Activated CD4-positive, alpha-beta T cell treated with anti-CD3 and anti-CD28 coated beads, Interleukin-2, amount 10 ng/mL, durations not matched to agents 7 days and 5 days (primary cell): ENCODE data around the gene HLX. TPM values are rescaled to one million over a fixed set of nuclear protein-coding genes. Genes with fewer than 3 reads are reported as not detected.
A peak's percentile ranks its signal among the peaks of the same experiment; 100 is the strongest.

Experiments
- CTCF ChIA-PET: fragments of 350-600 bp; sonication (Branson Sonifier 250); formaldehyde crosslinking; loops from one replicate; lab custom pipeline; 2021; ENCODE audit warnings: antibody characterized with exemption; lab: Charles Lee
- POLR2A ChIA-PET: fragments of 350-600 bp; sonication (Branson Sonifier 250); formaldehyde crosslinking; loops from one replicate; lab custom pipeline; 2021; ENCODE audit warnings: antibody characterized with exemption; lab: Charles Lee
- DNase-seq: peaks from one replicate; pipeline ENCODE4 v3.0.0-alpha.2; 2020
- H3K27ac Mint-ChIP-seq: one replicate; pipeline ENCODE4 v1.8.0; 2021; ENCODE audit warnings: mild to moderate bottlenecking, moderate library complexity, mixed read lengths
- H3K27me3 Mint-ChIP-seq: one replicate; pipeline ENCODE4 v1.8.0; 2021; ENCODE audit warnings: mixed read lengths
- H3K36me3 Mint-ChIP-seq: one replicate; pipeline ENCODE4 v1.8.0; 2021; ENCODE audit warnings: low read depth, mixed read lengths
- H3K4me1 Mint-ChIP-seq: one replicate; pipeline ENCODE4 v1.8.0; 2021; ENCODE audit warnings: mixed read lengths
- H3K4me3 Mint-ChIP-seq: one replicate; pipeline ENCODE4 v1.8.0; 2021; ENCODE audit warnings: mild to moderate bottlenecking, moderate library complexity, mixed read lengths
- H3K9me3 Mint-ChIP-seq: one replicate; pipeline ENCODE4 v1.8.0; 2021; ENCODE audit warnings: mixed read lengths
- total RNA-seq, 2 experiments: library from RNA; stranded (reverse); gene quantifications; one replicate each; pipeline ENCODE4 v1.2.3, GENCODE V29; 2021

The HLX gene
- total RNA-seq, 2 experiments from 2014 or later, result 0.10 TPM; not detected in 1

- Mint-ChIP-seq H3K4me1 (peaks cover 4% of the 10 kb centered on the region), H3K4me3 (no peak overlapping the region)
- CTCF ChIA-PET, result no interaction called here
These were observed 6.7 kb downstream of the HLX start for GRCh38 chr1:220885971-220886370.

GRCh38 chr1:220886470-220887201, 7.4 kb downstream of the HLX start:
- Mint-ChIP-seq H3K4me3 (no peak overlapping the region), H3K27ac (no peak overlapping the region), H3K36me3 (no peaks in the 10 kb centered on the region), H3K9me3 (no peaks in the 10 kb centered on the region), H3K4me1 (no peaks in the 10 kb centered on the region), H3K27me3 (peaks cover 67% of the 10 kb centered on the region)
- DNase-seq, result no peak
- CTCF ChIA-PET, result no interaction called here
- POLR2A ChIA-PET, result no interaction called here

More at GRCh38 chr1:220885971-220886370, 6.7 kb downstream of the HLX start:
- H3K27me3 Mint-ChIP-seq, result peaks cover 67% of the 10 kb centered on the region
- no peak overlapping the region for H3K27ac Mint-ChIP-seq
- POLR2A ChIA-PET, result no interaction called here
- H3K9me3 Mint-ChIP-seq, result no peaks in the 10 kb centered on the region
- H3K36me3 Mint-ChIP-seq, result no peaks in the 10 kb centered on the region
- DNase-seq, result no peak

- DNase-seq, result no peak
- Mint-ChIP-seq H3K27me3 (peaks cover 68% of the 10 kb centered on the region), H3K9me3 (no peaks in the 10 kb centered on the region), H3K4me3 (no peak overlapping the region), H3K27ac (no peak overlapping the region), H3K36me3 (no peaks in the 10 kb centered on the region), H3K4me1 (no peaks in the 10 kb centered on the region)
- POLR2A ChIA-PET, result no interaction called here
- CTCF ChIA-PET, result no interaction called here
These were observed 7.9 kb downstream of the HLX start for GRCh38 chr1:220887202-220887519.

- no peak overlapping the region for H3K4me3 Mint-ChIP-seq
- no peak overlapping the region for H3K27ac Mint-ChIP-seq
- POLR2A ChIA-PET, result interaction anchor here (0.6 kb wide), 1 partner anchor 93 kb away, joined by 3 read pairs; no protein-coding TSS in a partner anchor
- DNase-seq, result no peak
- no peaks in the 10 kb centered on the region for H3K9me3 Mint-ChIP-seq
- peaks cover 69% of the 10 kb centered on the region for H3K27me3 Mint-ChIP-seq
- no peaks in the 10 kb centered on the region for H3K4me1 Mint-ChIP-seq
- CTCF ChIA-PET, result no interaction called here
- no peaks in the 10 kb centered on the region for H3K36me3 Mint-ChIP-seq
These were observed 8.5 kb downstream of the HLX start for GRCh38 chr1:220887520-220888416.

- CTCF ChIA-PET, result no interaction called here
- H3K4me3 Mint-ChIP-seq, result no peak overlapping the region
- H3K9me3 Mint-ChIP-seq, result peaks cover 2% of the 10 kb centered on the region
- DNase-seq, result no peak
- peaks cover 71% of the 10 kb centered on the region for H3K27me3 Mint-ChIP-seq
- H3K27ac Mint-ChIP-seq, result no peak overlapping the region
- no peaks in the 10 kb centered on the region for H3K4me1 Mint-ChIP-seq
- no peaks in the 10 kb centered on the region for H3K36me3 Mint-ChIP-seq
- POLR2A ChIA-PET, result interaction anchor here (0.6 kb wide), 1 partner anchor 93 kb away, joined by 3 read pairs; no protein-coding TSS in a partner anchor
These were observed 9.3 kb downstream of the HLX start for GRCh38 chr1:220888417-220888986.

GRCh38 chr1:220889333-220889732, 10.1 kb downstream of the HLX start:
- Mint-ChIP-seq H3K4me3 (no peak overlapping the region), H3K4me1 (peaks cover 2% of the 10 kb centered on the region), H3K27ac (no peak overlapping the region), H3K27me3 (peaks cover 74% of the 10 kb centered on the region), H3K36me3 (no peaks in the 10 kb centered on the region), H3K9me3 (peaks cover 2% of the 10 kb centered on the region)
- POLR2A ChIA-PET, result no interaction called here
- CTCF ChIA-PET, result no interaction called here
- no peak for DNase-seq

- peaks cover 2% of the 10 kb centered on the region for H3K4me1 Mint-ChIP-seq
- POLR2A ChIA-PET, result no interaction called here
- DNase-seq, result no peak
- H3K36me3 Mint-ChIP-seq, result no peaks in the 10 kb centered on the region
- H3K4me3 Mint-ChIP-seq, result no peak overlapping the region
- CTCF ChIA-PET, result no interaction called here
- peaks cover 2% of the 10 kb centered on the region for H3K9me3 Mint-ChIP-seq
- no peak overlapping the region for H3K27ac Mint-ChIP-seq
- H3K27me3 Mint-ChIP-seq, result peaks cover 76% of the 10 kb centered on the region
These were observed 10.6 kb downstream of the HLX start for GRCh38 chr1:220889848-220890287.

GRCh38 chr1:220890602-220891001, 11.4 kb downstream of the HLX start:
- peaks cover 2% of the 10 kb centered on the region for H3K4me1 Mint-ChIP-seq
- H3K9me3 Mint-ChIP-seq, result peaks cover 2% of the 10 kb centered on the region
- no peak overlapping the region for H3K27ac Mint-ChIP-seq
- no peak for DNase-seq
- H3K4me3 Mint-ChIP-seq, result no peak overlapping the region
- no peaks in the 10 kb centered on the region for H3K36me3 Mint-ChIP-seq
- ChIA-PET CTCF (no interaction called here), POLR2A (no interaction called here)
- H3K27me3 Mint-ChIP-seq, result peaks cover 80% of the 10 kb centered on the region

GRCh38 chr1:220891224-220892085, 12.2 kb downstream of the HLX start:
- Mint-ChIP-seq H3K27me3 (peaks cover 77% of the 10 kb centered on the region), H3K4me3 (no peak overlapping the region), H3K9me3 (peaks cover 4% of the 10 kb centered on the region), H3K27ac (peak overlapping the region; percentile 34), H3K36me3 (no peaks in the 10 kb centered on the region), H3K4me1 (peaks cover 2% of the 10 kb centered on the region)
- POLR2A ChIA-PET, result no interaction called here
- CTCF ChIA-PET, result interaction anchor here (0.5 kb wide), 1 partner anchor 8 kb away, joined by 3 read pairs; no protein-coding TSS in a partner anchor
- no peak for DNase-seq

- Mint-ChIP-seq H3K4me3 (no peak overlapping the region), H3K9me3 (peaks cover 4% of the 10 kb centered on the region), H3K36me3 (no peaks in the 10 kb centered on the region), H3K4me1 (peaks cover 2% of the 10 kb centered on the region), H3K27ac (no peak overlapping the region), H3K27me3 (peaks cover 74% of the 10 kb centered on the region)
- ChIA-PET CTCF (no interaction called here), POLR2A (no interaction called here)
- DNase-seq, result no peak
These were observed 12.8 kb downstream of the HLX start for GRCh38 chr1:220892086-220892376.

- Mint-ChIP-seq H3K9me3 (peaks cover 4% of the 10 kb centered on the region), H3K27ac (no peak overlapping the region), H3K4me3 (no peak overlapping the region), H3K27me3 (peaks cover 65% of the 10 kb centered on the region), H3K36me3 (no peaks in the 10 kb centered on the region), H3K4me1 (peaks cover 2% of the 10 kb centered on the region)
- CTCF ChIA-PET, result no interaction called here
- no peak for DNase-seq
- POLR2A ChIA-PET, result no interaction called here
These were observed 13.9 kb downstream of the HLX start for GRCh38 chr1:220892997-220893700.

- CTCF ChIA-PET, result no interaction called here
- peaks cover 2% of the 10 kb centered on the region for H3K4me1 Mint-ChIP-seq
- H3K27me3 Mint-ChIP-seq, result peaks cover 61% of the 10 kb centered on the region
- no peak for DNase-seq
- no peak overlapping the region for H3K4me3 Mint-ChIP-seq
- H3K9me3 Mint-ChIP-seq, result peaks cover 4% of the 10 kb centered on the region
- POLR2A ChIA-PET, result no interaction called here
- no peaks in the 10 kb centered on the region for H3K36me3 Mint-ChIP-seq
- H3K27ac Mint-ChIP-seq, result no peak overlapping the region
These were observed 14.4 kb downstream of the HLX start for GRCh38 chr1:220893701-220894024.
